HG03196 (cell line): ENCODE results near the gene BRSK1.
A peak's percentile ranks its signal among the peaks of the same experiment; 100 is the strongest.

ENCODE experiments used
- ATAC-seq: cut with Tn5 transposase; IDR thresholded peaks from one replicate; pipeline ENCODE4 v1.9.1; 2021; ENCODE audit not compliant: unreplicated experiment

Gene BRSK1

DNA sequence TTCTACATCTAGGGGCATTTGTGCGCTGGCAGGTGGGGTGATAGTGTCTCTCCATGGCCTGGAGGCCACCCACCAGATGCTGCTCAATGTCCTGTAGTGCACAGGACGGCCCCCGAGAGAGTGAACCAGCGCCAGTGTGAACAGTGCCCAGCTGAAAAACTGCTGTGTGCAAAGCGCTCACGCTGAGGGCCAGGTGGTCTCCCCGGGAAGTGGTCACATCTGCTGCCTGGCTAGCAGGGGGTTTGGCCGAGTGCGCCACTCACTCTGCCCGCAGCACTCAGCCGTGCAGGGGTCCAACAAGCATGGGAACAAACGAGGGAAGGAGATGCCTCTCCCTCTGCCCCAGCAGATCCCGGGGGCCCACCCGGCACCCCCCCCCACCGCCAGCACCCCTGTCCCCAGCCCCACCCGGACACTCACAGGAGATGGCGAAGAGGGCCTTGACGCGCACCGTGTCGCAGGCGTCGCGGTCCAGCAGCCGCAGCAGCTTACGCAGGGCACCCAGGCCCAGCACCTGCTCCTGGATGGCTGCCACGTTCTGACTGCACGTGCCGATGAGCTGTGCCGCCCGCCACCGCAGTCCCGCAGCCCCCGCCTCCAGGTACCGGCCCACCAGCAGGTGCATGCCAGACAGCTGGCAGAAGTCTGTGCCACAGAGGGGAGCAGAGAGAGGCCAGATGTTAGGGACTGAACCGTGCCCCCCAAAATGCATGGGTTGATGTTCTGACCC is 9.7 kb upstream of the BRSK1 start:
- no peak for ATAC-seq

- ATAC-seq, result no peak
Observed at GRCh38 chr19:55275851-55276719, 7.7 kb upstream of the BRSK1 start.

- no peak for ATAC-seq
Observed at GRCh38 chr19:55276720-55277430, 6.9 kb upstream of the BRSK1 start.

- no peak for ATAC-seq
Observed at GRCh38 chr19:55277494-55277893, 6.3 kb upstream of the BRSK1 start.

DNA sequence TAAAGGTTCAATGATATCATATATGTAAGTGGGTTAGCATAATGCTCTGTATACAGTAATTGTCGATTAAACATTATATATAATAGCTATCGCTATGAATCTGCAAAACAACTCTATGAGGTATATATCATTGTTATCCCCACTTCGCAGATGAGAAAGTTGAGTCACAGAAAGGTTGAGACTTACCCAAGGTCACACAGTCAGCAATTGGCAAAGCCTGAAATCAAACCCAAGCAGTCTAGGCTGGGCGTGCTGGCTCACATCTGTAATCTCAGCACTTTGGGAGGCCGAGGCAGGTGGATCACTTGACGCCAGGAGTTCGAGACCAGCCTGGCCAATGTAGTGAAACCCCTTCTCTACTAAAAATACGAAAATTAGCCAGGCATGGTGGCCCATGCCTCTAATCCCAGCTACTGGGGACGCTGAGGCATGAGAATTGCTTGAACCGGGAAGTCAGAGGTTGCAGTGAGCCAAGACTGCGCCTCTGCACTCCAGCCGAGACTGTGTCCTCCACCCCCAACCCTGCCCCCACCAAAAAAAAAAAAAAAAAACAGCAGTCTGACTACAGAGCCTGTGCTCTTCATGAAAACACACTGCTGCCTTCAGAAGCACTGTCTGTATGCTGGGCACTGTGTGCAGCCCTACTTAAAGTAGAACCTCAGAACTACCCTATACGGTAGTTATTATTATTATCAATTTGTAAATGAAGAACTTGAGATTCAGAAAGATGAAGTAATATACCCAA is 5.2 kb upstream of the BRSK1 start:
- ATAC-seq, result no peak

DNA sequence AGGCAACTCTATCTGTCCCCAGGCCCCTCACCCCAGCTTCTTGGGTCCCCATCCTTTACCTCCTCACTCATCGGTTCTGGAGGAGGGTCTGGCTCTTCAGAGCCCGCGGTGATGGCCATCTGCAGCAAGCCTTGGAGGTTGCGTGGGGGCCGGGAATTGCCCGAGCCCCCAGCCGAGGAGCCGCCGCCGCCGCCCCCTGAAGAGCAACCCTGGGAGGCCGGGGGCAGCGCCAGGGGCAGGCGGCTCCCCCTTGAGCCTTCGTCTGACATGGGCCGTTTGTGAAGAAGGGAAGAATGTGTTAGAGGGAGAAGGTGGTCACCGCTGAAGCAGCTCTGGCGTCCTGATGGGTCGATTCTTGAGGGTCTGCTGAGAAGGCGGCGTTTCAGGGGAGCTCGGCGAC is 4.5 kb upstream of the BRSK1 start:
- ATAC-seq, result no peak

DNA sequence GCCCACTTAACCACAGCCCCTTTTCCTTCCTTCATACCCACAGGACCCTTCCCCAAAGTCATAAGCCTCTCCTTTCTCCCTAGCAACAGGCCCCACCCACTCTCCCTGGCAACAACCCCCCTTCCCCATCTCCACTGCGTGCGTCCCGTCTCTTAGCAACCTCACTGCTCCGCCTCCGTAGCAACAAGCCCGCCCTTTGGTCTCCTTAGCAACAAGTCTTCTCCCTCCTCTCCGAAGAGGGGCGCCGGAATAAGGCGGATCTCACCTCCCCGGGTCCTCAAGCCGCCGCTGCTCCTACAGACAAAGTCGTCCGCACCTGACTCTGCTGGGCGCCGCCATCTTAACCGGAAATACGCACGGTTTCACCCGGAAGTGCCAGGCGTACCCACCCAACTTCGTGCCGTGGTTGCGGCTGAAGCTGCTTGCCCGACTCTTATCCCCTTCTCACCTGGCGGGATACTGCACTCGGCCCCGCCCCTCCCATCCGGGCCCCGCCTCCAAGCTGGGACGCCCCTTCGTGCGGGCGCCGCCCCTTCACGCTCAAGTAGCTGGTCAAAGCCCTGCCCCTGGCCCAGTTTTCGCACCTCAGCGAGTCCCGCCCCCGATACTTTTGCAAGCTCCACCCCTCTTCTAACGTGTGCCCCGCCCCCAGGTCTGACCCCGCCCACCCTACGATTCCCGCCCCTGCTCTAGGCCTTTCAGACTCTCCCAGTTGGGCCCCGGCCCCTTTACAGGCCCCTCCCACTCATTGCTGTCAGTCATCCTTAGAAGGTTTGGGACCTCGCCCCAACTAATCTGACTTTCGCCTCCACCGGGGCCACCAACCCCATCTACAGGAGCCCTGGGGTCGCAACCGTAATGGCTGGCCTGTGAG is 3.8 kb upstream of the BRSK1 start, which contains the start of gene HSPBP1:
Gene HSPBP1, minus strand, starts transcription at position 341 of the 874 bp plus-strand sequence. CDS start 502 bp downstream, outside the sequence.
- peak; percentile 63 for ATAC-seq

- no peak for ATAC-seq
Observed at GRCh38 chr19:55284405-55285058, 735 bp downstream of the BRSK1 start.

DNA sequence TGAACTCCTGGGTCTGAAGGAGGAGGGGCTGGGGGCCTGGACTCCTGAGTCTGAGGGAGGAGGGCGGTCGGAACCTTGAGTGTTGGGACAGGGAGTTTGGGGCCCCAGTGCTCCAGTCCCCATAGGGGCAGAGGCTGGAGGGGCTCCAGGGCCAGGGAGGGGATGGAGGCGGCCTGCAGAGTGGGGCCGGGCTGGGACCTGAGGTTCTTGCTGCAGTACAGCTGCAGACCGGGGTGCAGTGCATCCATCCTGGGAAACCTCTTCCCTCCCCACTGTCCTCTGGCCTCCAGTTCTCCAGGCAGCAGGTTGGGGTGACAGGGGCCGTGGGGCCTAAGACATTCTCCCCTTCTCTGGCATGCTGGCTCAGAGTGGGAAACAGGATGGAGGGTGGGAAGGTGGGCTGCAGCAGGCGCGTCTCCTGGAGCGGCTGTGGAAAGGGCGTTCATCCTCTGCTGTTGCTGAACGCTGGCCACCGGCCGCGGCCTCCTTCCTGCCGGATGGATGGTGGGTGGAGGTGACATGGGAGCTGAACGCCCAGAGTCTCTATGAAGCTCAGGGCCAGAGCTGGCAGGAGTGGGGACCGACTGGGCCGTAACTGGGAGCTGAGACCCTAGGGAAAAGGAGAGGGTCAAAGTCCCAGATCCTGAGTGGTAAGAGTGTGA is 1.6 kb downstream of the BRSK1 start:
- no peak for ATAC-seq

DNA sequence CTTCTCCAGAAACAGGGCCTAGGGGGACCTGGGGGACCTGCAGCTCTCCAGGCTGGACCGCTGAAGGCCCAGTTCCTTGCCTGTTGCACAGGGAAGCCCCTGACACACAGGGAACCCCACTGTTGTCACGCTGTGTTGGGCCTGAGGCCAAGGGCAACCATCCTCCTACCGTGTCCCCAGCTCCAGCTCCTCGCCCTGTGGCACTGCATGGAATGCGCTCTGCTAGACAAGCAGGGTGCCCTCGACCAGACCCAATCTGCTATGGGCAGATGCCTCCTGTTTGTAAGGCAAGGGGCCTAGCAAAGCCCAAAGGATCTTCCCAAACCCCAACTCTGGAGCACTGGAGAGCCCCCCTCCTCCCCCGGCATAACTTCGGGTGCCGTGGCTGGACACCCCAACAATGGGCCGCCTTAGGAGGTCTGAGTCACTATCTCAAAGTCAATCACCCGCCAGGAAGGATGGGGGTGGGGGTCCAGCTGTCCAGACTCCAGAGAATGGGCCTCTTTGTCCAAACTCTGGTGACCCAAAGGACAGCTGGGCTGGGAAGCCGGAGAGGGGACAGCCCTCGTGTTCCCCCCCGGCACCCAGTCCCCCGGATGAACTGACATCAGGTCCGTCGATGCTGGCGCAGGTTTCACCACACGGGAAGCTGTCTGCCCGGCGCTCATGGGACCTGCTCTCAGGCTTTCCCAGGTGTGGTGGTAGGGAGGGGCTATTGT is 3.7 kb downstream of the BRSK1 start:
- no peak for ATAC-seq

- ATAC-seq, result no peak
Observed at GRCh38 chr19:55289117-55289796, 5.5 kb downstream of the BRSK1 start.

GRCh38 chr19:55297267-55297666 is 13.5 kb downstream of the BRSK1 start:
- ATAC-seq, result no peak

- no peak for ATAC-seq
Observed at GRCh38 chr19:55299991-55300390, 16.2 kb downstream of the BRSK1 start.

DNA sequence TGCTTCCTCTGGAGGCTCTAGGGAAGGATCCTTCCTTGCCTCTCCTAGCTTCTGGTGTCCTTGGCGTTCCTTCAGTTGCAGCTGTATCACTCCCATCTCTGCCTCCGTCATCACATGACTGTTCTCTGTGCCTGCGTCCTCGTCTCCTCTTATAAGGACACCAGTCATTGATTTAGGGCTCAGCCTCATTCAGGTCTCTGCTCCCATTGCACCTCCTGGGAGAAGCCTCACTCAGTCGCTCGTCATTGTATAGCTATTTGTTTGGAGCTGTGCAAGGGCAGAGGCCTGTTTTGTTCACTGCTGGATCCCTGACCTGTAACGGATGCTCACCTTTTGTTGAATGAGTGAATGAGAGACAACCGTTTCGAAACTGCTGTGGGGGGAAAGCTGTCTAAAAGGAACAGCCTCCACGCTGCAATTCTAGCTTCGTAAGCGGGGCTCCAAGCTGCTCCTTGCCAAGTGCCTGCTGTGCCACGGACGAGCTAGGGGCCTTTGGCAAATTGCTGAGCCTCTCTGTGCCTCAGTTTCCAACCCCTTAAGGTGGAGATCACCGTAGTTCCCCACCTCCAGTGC is 17.2 kb downstream of the BRSK1 start:
- no peak for ATAC-seq

DNA sequence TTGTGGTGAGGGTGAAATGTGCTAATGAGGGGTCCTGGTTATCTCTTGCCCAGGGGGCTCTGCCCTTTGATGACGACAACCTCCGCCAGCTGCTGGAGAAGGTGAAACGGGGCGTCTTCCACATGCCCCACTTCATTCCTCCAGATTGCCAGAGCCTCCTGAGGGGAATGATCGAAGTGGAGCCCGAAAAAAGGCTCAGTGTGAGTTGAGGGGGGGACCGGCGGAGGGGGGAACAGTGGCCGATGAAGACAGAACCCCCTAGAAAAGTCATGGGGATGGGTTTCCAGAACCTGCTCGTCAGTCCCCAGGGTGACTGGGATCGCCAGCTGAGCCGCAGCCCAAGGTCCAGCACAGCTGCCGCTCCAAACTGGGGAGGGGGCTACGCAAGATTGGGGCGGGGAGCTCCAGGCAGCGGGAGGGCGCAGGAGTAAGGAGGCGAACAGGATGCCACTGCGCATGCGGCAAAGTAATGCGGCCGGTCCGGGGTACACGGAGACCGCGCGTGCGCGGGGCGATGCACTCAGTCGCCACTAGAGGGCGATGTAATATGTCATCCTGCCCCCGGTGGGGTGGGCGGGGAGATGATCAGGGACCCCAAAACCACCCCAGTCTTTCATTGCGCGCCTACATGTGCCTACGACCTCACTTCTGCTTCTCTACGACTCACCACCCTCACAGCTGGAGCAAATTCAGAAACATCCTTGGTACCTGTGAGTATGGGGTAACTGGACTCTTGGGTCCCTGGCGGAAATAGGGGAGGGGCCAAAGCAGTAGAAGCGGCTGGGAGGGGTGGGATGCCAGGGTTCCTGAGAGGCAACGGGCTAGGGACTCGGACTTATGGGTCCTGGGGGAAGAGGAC is 17.9 kb downstream of the BRSK1 start:
- peak; percentile 45 for ATAC-seq

- no peak for ATAC-seq
Observed at GRCh38 chr19:55302318-55302703, 18.5 kb downstream of the BRSK1 start.
